Raji (cell line): ENCODE results near the gene PON3.

Experiments used
- POLR2A ChIP-seq: IDR thresholded peaks from 2 replicates; pipeline ENCODE4 v1.6.1; 2011; ENCODE audit warnings: low read depth, low read length, control low read depth; ENCODE audit not compliant: insufficient read depth

Gene PON3

GRCh38 chr7:95427166-95427565 is 31.0 kb upstream of the PON3 start:
- TF ChIP-seq POLR2A: no peak

- no peak for TF ChIP-seq POLR2A
Measured at GRCh38 chr7:95425694-95426093, 29.5 kb upstream of the PON3 start.

- TF ChIP-seq POLR2A: no peak
Measured at GRCh38 chr7:95424716-95425115, 28.5 kb upstream of the PON3 start.

- TF ChIP-seq POLR2A: no peak
Measured at GRCh38 chr7:95421847-95422444, 25.8 kb upstream of the PON3 start.

DNA sequence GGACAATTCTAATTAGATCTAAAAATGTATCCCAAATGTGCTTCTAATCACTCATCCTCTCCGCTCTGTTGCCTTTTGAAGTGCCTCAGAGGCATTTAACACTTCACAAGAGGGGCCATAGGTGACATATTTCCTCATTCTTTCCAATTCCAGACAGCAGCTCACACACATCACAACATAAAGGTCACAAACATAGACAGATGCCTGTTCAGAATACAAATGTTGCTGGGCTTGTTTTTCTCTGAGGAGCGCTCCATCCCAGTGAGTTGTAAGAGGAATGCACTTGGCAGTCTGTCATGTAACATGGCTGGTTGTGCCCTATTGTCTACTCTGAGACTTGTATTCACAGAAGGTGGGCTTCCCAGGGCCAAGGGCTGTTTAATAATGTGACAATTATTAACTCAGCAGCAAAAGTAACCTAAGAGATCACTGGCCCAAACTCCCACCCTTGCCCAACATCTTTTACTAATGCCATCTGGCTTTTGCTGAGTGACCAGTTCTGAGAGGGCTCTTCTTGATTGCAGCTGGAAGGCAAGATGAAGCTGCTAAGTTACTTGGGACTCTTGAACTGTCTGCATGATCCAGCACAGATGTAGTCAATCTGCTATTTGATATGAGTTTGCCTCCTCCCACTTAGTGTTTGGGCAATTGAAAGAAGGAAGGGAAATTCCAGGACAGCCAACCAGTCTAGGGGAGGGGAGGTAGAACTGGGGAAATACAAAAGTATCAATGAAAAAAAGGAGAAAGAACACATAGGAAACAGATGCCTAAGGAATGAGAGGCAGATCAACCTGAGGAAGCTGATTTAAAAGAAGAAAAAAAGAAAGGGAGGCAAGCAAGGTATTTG is 25.0 kb upstream of the PON3 start:
- TF ChIP-seq POLR2A: no peak

DNA sequence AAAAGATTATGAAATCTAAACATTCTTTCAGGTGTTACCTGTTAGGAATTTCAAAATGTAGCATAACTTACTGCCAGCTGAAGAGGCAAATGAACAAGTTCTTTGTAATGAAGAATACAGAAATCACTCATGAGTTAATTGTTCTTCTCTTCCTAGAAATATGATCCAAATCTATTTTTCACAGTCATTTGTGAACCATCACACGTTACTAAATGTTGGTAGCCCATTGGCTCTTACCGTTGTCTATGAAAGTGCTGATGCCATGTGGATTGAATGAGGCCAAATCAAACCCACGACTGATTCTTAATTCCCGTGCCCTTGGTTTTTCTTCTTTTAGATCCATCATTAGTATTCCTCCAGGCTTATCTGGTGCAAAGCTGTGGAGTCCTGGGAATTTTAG is 15.9 kb upstream of the PON3 start:
- TF ChIP-seq POLR2A: no peak

DNA sequence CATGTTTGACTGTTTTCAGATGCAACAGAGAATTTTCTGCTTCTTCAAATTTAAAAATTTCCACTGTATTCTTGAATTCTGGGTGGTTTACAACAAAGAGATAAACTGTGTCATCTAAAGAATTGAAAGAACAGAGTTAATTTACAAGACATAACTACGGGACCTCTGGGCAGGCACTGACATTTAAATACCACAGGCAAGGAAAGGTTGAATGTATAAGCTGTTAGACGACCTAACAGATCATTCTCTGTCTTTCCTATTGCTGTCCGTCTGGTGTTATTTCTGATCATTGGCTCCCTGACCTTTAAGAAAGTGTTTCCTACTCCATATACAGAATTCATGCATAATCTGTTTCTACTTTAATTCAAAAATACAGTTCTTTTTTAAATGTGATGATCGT is 15.5 kb upstream of the PON3 start:
- TF ChIP-seq POLR2A: no peak

DNA sequence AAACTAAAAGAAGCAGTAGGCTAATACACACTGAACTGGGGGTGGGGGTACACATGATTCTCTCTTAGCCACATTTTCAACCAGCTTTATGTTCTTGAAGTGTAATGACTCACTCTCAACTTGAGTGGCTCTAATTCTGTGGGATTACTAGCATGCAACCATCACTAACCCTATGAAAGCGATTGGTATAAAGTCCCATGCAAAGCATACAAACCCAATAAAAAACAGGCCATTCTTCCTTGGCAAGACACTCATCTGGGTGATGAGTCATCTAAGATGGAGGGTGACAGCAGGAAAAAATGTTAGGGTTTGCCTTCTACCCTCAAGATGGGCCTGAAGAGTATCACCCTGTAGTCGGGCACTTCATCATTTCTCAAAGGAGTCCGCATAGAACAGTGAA is 14.9 kb upstream of the PON3 start:
- TF ChIP-seq POLR2A: no peak

GRCh38 chr7:95407751-95408150 is 11.6 kb upstream of the PON3 start:
- TF ChIP-seq POLR2A: no peak

DNA sequence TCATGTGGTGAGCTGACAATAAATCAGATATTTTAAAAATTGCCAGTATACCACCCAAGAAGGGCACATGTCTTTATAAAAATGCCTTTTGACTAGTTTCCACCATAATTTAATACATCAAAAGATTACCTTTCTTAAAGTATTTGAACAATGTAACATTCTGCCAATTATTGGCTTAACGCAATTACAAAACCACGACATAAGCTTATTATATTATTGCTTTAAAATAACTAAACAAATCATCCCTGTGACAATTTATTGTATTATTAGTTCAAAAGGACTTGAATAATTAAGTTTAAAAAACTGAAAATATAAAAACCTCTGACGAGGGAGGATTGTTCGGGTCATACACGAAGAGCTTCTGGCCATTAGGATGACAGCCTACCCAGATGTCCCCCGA is 9.6 kb upstream of the PON3 start:
- no peak for TF ChIP-seq POLR2A

- TF ChIP-seq POLR2A: no peak
Measured at GRCh38 chr7:95405208-95405607, 9.0 kb upstream of the PON3 start.

GRCh38 chr7:95404316-95404865 is 8.2 kb upstream of the PON3 start:
- TF ChIP-seq POLR2A: no peak

GRCh38 chr7:95398155-95398940 is 2.2 kb upstream of the PON3 start:
- TF ChIP-seq POLR2A: no peak

- no peak for TF ChIP-seq POLR2A
Measured at GRCh38 chr7:95397381-95397780, 1.2 kb upstream of the PON3 start.

DNA sequence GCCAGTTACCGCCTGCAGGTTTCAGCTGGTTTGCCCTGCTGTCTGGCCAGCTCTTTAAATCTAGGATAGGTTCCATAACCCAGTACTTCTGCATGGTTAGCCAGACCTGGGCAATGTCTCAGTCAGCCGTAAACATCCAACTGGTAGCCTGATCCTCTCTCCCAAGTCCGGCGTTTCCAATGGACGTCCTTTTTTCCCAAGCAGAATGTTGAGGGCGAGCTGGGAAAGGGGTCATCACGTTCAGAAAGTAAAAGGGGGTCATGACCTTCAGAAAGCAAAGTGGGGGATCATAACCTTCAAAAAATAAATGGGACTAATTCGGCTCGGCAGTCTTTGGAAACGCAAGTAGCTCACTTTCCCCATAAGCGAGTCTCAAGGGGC is 430 bp downstream of the PON3 start:
- no peak for TF ChIP-seq POLR2A

DNA sequence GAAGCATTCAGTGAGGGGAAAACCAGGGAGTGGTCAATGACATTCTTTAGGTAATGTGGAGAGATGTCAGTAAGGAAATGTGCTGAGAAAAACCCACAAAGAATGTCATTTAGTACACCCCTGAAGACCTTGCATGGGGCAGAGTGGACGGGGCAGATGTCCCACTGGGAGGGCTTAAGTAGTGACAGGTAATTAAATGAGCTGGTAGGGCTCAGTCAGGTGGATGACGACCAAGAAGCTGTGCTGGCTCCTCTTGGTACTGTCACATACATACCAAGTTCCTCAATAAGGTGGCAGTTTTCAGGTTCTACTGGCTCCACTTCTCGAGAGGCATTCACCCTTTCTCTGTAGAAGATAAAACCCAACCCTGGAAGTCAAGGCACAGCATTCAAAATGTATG is 1.8 kb downstream of the PON3 start:
- no peak for TF ChIP-seq POLR2A
